H1 (cell line): ENCODE measurements around the gene MAOA. TPM values are rescaled to one million over a fixed set of nuclear protein-coding genes. Genes with fewer than 3 reads are reported as not detected.

Source experiments
- CTCF ChIA-PET: fragments of 300-600 bp; sonication (Branson Sonifier 250); formaldehyde crosslinking; loops from one replicate; lab custom pipeline; 2021; ENCODE audit not compliant: partially characterized antibody; lab: Charles Lee
- POLR2A ChIA-PET: fragments of 300-600 bp; sonication (Branson Sonifier 250); formaldehyde crosslinking; loops from one replicate; lab custom pipeline; 2021; ENCODE audit warnings: inconsistent platforms; ENCODE audit not compliant: partially characterized antibody; lab: Charles Lee
- DNase-seq, 2 experiments: peaks; one replicate each; pipeline versions ENCODE4 v3.0.0 to v3.0.0-alpha.2; 2010 to 2022; ENCODE audit warnings: low spot score in 2 of 2, low read depth in 1 of 2, mixed read lengths in 1 of 2
- FAIRE-seq: peaks from 2 replicates; lab custom pipeline; 2011; peaks lifted over from hg19 to GRCh38; lab: Jason Lieb, UNC
- H2AFZ ChIP-seq: 2 replicates; pipeline ENCODE4 v1.8.1; 2012; ENCODE audit warnings: low read length, inconsistent platforms
- H2AK5ac ChIP-seq: 2 replicates; pipeline ENCODE4 v1.6.1; 2013; ENCODE audit warnings: low read depth, low read length
- H2BK120ac ChIP-seq: replicated peaks from 2 replicates; pipeline ENCODE3; 2013; ENCODE audit warnings: low read depth, low read length, inconsistent platforms
- H2BK12ac ChIP-seq: 2 replicates; pipeline ENCODE4 v1.6.1; 2013; ENCODE audit warnings: low read depth, low read length
- H2BK15ac ChIP-seq: 2 replicates; pipeline ENCODE4 v1.6.1; 2013; ENCODE audit warnings: low read length
- H2BK20ac ChIP-seq: 2 replicates; pipeline ENCODE4 v1.6.1; 2013; ENCODE audit warnings: low read length
- H2BK5ac ChIP-seq: 2 replicates; pipeline ENCODE4 v1.6.1; 2013; ENCODE audit warnings: low read depth, low read length
- H3K14ac ChIP-seq: 2 replicates; pipeline ENCODE4 v1.6.1; 2013; ENCODE audit warnings: inconsistent platforms; ENCODE audit not compliant: insufficient read length
- H3K18ac ChIP-seq: 2 replicates; pipeline ENCODE4 v1.6.1; 2013; ENCODE audit warnings: low read length; ENCODE audit errors: extremely low read depth
- H3K23ac ChIP-seq: 2 replicates; pipeline ENCODE4 v1.6.1; 2013; ENCODE audit warnings: inconsistent platforms; ENCODE audit not compliant: insufficient read length
- H3K23me2 ChIP-seq: 2 replicates; pipeline ENCODE4 v1.6.1; 2013; ENCODE audit warnings: low read depth, low read length
- H3K27ac ChIP-seq: 2 replicates; pipeline ENCODE4 v1.6.1; 2011; ENCODE audit warnings: low read depth, low read length, inconsistent platforms
- H3K27me3 ChIP-seq, 4 experiments: replicated peaks in 1 of 4; 1 replicate in 1 of 4; 2 replicates in 3 of 4; pipeline versions ENCODE4 v1.6.1 to v1.8.1; 2011 to 2013; ENCODE audit warnings: low read length in 3 of 4, mild to moderate bottlenecking in 3 of 4, inconsistent platforms in 2 of 4, mixed read lengths in 2 of 4, moderate library complexity in 1 of 4; ENCODE audit not compliant: control insufficient read depth in 3 of 4, insufficient read depth in 3 of 4; ENCODE audit errors: extremely low read depth in 1 of 4
- H3K36me3 ChIP-seq, 4 experiments: 2 replicates each; pipeline versions ENCODE4 v1.6.1 to v1.8.1; 2011 to 2013; ENCODE audit warnings: mild to moderate bottlenecking in 4 of 4, low read length in 3 of 4, moderate library complexity in 2 of 4, control low read depth in 1 of 4, inconsistent platforms in 1 of 4; ENCODE audit not compliant: insufficient read depth in 4 of 4, control insufficient read depth in 2 of 4
- H3K4ac ChIP-seq: replicated peaks from 2 replicates; pipeline ENCODE3; 2013; ENCODE audit warnings: low read length, low read depth, mixed read lengths, inconsistent platforms; ENCODE audit not compliant: insufficient read length
- H3K4me1 ChIP-seq, 4 experiments: replicated peaks in 1 of 4; 1 replicate in 1 of 4; 2 replicates in 3 of 4; pipeline versions ENCODE4 v1.6.1 to v1.8.1; 2011 to 2013; ENCODE audit warnings: low read length in 3 of 4, inconsistent platforms in 2 of 4, mixed read lengths in 1 of 4; ENCODE audit not compliant: insufficient read depth in 4 of 4, control insufficient read depth in 3 of 4
- H3K4me2 ChIP-seq, 2 experiments: 2 replicates each; pipeline versions ENCODE4 v1.6.1 to v1.8.1; 2011 to 2013; ENCODE audit warnings: low read depth in 2 of 2, low read length in 2 of 2, control low read depth in 1 of 2, inconsistent platforms in 1 of 2, mild to moderate bottlenecking in 1 of 2; ENCODE audit not compliant: insufficient read depth in 1 of 2
- H3K4me3 ChIP-seq, 4 experiments: fragments of 200-600, 300-600 bp in 1 of 4; sonication (generic), shearing (Covaris generic), sonication (Bioruptor Twin) in 1 of 4; 2 replicates each; pipeline versions ENCODE4 v1.5.1 to v1.8.1; 2011 to 2016; ENCODE audit warnings: low read length in 4 of 4, low read depth in 3 of 4, control low read depth in 2 of 4, inconsistent platforms in 2 of 4, mild to moderate bottlenecking in 2 of 4, mixed read lengths in 1 of 4, moderate library complexity in 1 of 4; ENCODE audit not compliant: insufficient read depth in 2 of 4; ENCODE audit errors: extremely low read depth in 1 of 4
- H3K56ac ChIP-seq: replicated peaks from 2 replicates; pipeline ENCODE3; 2013; ENCODE audit warnings: low read depth, mild to moderate bottlenecking, mixed read lengths, low read length, inconsistent platforms; ENCODE audit not compliant: insufficient read length
- H3K79me1 ChIP-seq: 2 replicates; pipeline ENCODE4 v1.6.1; 2013; ENCODE audit warnings: low read depth, low read length, control low read depth
- H3K79me2 ChIP-seq, 2 experiments: 2 replicates each; pipeline versions ENCODE4 v1.6.1 to v1.8.1; 2012 to 2013; ENCODE audit warnings: low read length in 2 of 2, mild to moderate bottlenecking in 2 of 2, inconsistent platforms in 1 of 2; ENCODE audit not compliant: insufficient read depth in 2 of 2, control insufficient read depth in 1 of 2
- H3K9ac ChIP-seq, 4 experiments: replicated peaks in 1 of 4; 1 replicate in 1 of 4; 2 replicates in 3 of 4; pipeline versions ENCODE4 v1.6.1 to v1.8.1; 2011 to 2013; ENCODE audit warnings: low read depth in 3 of 4, low read length in 3 of 4, control low read depth in 2 of 4, mild to moderate bottlenecking in 2 of 4, moderate library complexity in 2 of 4, inconsistent platforms in 1 of 4; ENCODE audit errors: extremely low read depth in 1 of 4
- H3K9me3 ChIP-seq, 2 experiments: 2 replicates each; pipeline versions ENCODE4 v1.6.1 to v1.8.1; 2012 to 2013; ENCODE audit warnings: mild to moderate bottlenecking in 2 of 2, moderate library complexity in 2 of 2, control low read depth in 1 of 2, inconsistent platforms in 1 of 2, low read depth in 1 of 2, low read length in 1 of 2, mixed read lengths in 1 of 2; ENCODE audit not compliant: insufficient read depth in 2 of 2
- H4K20me1 ChIP-seq, 2 experiments: replicated peaks in 1 of 2; 2 replicates each; pipeline versions ENCODE3 to v1.8.1; 2011 to 2013; ENCODE audit warnings: inconsistent platforms in 2 of 2, low read length in 2 of 2, mild to moderate bottlenecking in 1 of 2; ENCODE audit not compliant: insufficient read depth in 2 of 2, control insufficient read depth in 1 of 2
- H4K5ac ChIP-seq: 2 replicates; pipeline ENCODE4 v1.6.1; 2013; ENCODE audit warnings: low read length, low read depth, mixed read lengths, inconsistent platforms; ENCODE audit not compliant: insufficient read length
- H4K8ac ChIP-seq: 2 replicates; pipeline ENCODE4 v1.8.0; 2013; ENCODE audit warnings: mild to moderate bottlenecking, moderate library complexity, low read length, inconsistent platforms; ENCODE audit not compliant: insufficient read depth; ENCODE audit errors: extremely low read depth
- H4K91ac ChIP-seq: replicated peaks from 2 replicates; pipeline ENCODE3; 2013; ENCODE audit warnings: low read length, mixed read lengths, inconsistent platforms; ENCODE audit not compliant: insufficient read length
- CBX5 ChIP-seq: fragments of 300-800, 300-1000 bp; sonication (generic); IDR thresholded peaks from 2 replicates; pipeline ENCODE4 v1.7.1; 2016; ENCODE audit warnings: antibody characterized with exemption, low read length, low read depth
- TAF7 ChIP-seq: optimal IDR thresholded peaks from 2 replicates; pipeline ENCODE3; 2011; ENCODE audit warnings: low read depth, mild to moderate bottlenecking, inconsistent platforms, low read length, moderate library complexity, borderline replicate concordance
- ZNF274 ChIP-seq: IDR thresholded peaks from 2 replicates; pipeline ENCODE4 v1.7.0; 2012; ENCODE audit warnings: low read length, borderline replicate concordance; ENCODE audit errors: extremely low read depth
- WGBS, 2 experiments: shearing (Covaris generic) in 1 of 2; methylation state at CpG; one replicate each; pipeline versions ENCODE4 v1.1.6 to v1.1.7; 2013 to 2015; ENCODE audit warnings: low lambda C conversion rate in 2 of 2, mixed read lengths in 2 of 2, inconsistent platforms in 1 of 2, low coverage in 1 of 2, missing lambda C conversion rate in 1 of 2; ENCODE audit not compliant: insufficient replicate concordance in 2 of 2, insufficient coverage in 1 of 2, insufficient read length in 1 of 2; ENCODE audit errors: extremely low coverage in 1 of 2, missing lambda C conversion rate in 1 of 2; 5-methylcytosine and 5-hydroxymethylcytosine counted together
- polyA plus RNA-seq, 7 experiments: library from polyadenylated mRNA; depleted of rRNA in 3 of 7; stranded (reverse) in 5 of 7; unstranded in 2 of 7; fragments of >200 nt in 5 of 7; fragments of 200-250 nt in 2 of 7; gene quantifications; 1 replicate in 5 of 7; 2 replicates in 1 of 7; 4 replicates in 1 of 7; pipeline versions ENCODE4 v1.2.1 to v1.2.3, GENCODE V29; 2011 to 2013; ENCODE audit warnings: missing spikeins in 2 of 7, mixed read lengths in 2 of 7
- total RNA-seq: library from RNA; stranded (reverse); fragmentation: NEBNext Ultra II Directional; extraction: Animal tissue kit (Norgen Biotek cat#: 25700); gene quantifications from 2 replicates; pipeline ENCODE4 v1.2.1, GENCODE V29; 2021

The MAOA gene
- total and polyA plus RNA-seq, 2 of the 8 experiments (the other 6 are each of a cell fraction or from before 2014, with no cell fraction given), result 2.6 to 8.2 TPM

DNA sequence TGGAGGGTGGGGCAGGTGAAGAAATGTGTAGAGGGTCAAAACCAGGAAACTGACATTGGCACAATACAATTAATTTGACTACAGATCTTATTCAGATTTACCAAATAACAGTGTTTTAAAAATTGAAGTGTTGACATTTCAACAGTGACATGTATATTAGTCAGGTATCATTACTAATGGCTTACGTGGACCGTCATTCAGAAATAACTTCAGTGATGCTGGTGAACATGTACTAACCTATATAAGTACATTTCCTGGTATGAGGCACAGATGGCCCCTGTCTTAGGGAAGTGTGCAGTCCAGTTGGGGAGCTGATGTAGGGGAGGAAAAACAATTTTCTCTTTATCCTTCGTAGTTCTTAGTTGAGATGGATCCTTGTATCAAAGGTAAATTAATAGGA lies 22.3 kb upstream of the MAOA start:
- Histone ChIP-seq H3K27ac (no peak overlapping the region), H3K27me3 (no peaks in the 10 kb centered on the region; a peak in 1 of 7 replicates), H3K36me3 (no peaks in the 10 kb centered on the region), H3K4me3 (no peak overlapping the region), H3K14ac (no peak overlapping the region), H3K9ac (no peak overlapping the region), H4K20me1 (no peaks in the 10 kb centered on the region), H3K4me2 (no peak overlapping the region), H3K4ac (no peak overlapping the region), H4K8ac (no peak overlapping the region), H2BK120ac (no peak overlapping the region), H3K18ac (no peak overlapping the region), H3K9me3 (no peaks in the 10 kb centered on the region), H2BK12ac (no peak overlapping the region), H2AFZ (no peak overlapping the region), H2BK20ac (no peak overlapping the region), H3K79me2 (no peaks in the 10 kb centered on the region), H3K23ac (no peak overlapping the region), H4K91ac (no peak overlapping the region), H2BK5ac (no peak overlapping the region), H3K4me1 (no peaks in the 10 kb centered on the region), H3K79me1 (no peaks in the 10 kb centered on the region), H3K56ac (no peak overlapping the region), H4K5ac (no peak overlapping the region), H2BK15ac (no peak overlapping the region), H2AK5ac (no peak overlapping the region), H3K23me2 (no peaks in the 10 kb centered on the region)
- FAIRE-seq, result no peak
- DNase-seq, result no peak
- 60% methylated on average over 3 of the region's 3 CpGs; no CpG with 5 or more reads in 1 of the 2 experiments for whole genome bisulfite sequencing, 2 experiments
- POLR2A ChIA-PET, result no interaction called here
- CTCF ChIA-PET, result no interaction called here
- TF ChIP-seq CBX5 (no peak), TAF7 (no peak), ZNF274 (no peak)
